Measurements from ENCODE around the gene SMYD5.
"Not testable (repeated sequence)": the region's sequence is repeated elsewhere in the genome, so short reads cannot be mapped to it uniquely, and the experiment has no call there.

DNA sequence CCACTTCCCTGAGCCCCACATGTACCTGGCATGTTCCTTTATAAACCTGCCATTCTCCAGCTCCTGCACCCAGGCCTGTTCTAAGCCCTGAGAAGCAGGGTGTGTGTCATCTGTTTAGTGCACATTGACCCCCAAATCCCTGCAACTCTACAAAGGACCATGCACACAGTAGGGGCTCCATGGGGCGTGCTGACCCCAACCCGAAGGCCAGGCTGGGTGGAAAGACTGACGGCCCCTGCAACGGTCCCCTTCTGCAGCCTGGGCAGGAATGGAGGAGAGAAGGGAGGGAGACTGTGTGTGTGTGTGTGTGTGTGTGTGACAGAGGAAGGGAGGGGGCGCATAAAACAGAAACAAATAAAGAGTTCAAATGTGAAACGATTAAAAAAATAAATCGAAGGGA, 43.7 kb upstream of the SMYD5 start:
- TF ChIP-seq, protein P1, sequence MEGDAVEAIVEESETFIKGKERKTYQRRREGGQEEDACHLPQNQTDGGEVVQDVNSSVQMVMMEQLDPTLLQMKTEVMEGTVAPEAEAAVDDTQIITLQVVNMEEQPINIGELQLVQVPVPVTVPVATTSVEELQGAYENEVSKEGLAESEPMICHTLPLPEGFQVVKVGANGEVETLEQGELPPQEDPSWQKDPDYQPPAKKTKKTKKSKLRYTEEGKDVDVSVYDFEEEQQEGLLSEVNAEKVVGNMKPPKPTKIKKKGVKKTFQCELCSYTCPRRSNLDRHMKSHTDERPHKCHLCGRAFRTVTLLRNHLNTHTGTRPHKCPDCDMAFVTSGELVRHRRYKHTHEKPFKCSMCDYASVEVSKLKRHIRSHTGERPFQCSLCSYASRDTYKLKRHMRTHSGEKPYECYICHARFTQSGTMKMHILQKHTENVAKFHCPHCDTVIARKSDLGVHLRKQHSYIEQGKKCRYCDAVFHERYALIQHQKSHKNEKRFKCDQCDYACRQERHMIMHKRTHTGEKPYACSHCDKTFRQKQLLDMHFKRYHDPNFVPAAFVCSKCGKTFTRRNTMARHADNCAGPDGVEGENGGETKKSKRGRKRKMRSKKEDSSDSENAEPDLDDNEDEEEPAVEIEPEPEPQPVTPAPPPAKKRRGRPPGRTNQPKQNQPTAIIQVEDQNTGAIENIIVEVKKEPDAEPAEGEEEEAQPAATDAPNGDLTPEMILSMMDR (IDR thresholded peaks at IDR 0.05 in 2 of 3, conservative IDR thresholded peaks at IDR 0.05 in 1 of 3; ENCODE audit: borderline replicate concordance in 1 of 3, insufficient read depth in 1 of 3, low read depth in 2 of 3, low read length in 2 of 3) = not testable (repeated sequence)
- TF ChIP-seq RAD21 (IDR thresholded peaks at IDR 0.05; ENCODE audit: low read depth); EZH2 (IDR thresholded peaks at IDR 0.05); SIN3A (IDR thresholded peaks at IDR 0.05; ENCODE audit: low read depth); TCF7L2 (IDR thresholded peaks at IDR 0.05; ENCODE audit: borderline replicate concordance, extremely low read depth, insufficient read depth, insufficient read length); POLR2A (IDR thresholded peaks at IDR 0.05; ENCODE audit: borderline replicate concordance, extremely low read depth, insufficient read depth, insufficient read length): not testable (repeated sequence)
- TF ChIP-seq, protein P2, sequence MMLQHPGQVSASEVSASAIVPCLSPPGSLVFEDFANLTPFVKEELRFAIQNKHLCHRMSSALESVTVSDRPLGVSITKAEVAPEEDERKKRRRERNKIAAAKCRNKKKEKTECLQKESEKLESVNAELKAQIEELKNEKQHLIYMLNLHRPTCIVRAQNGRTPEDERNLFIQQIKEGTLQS (IDR thresholded peaks at IDR 0.05) = not testable (repeated sequence)
